T-cell (primary cell): ENCODE measurements around the gene TSC22D1. TPM values are rescaled to one million over a fixed set of nuclear protein-coding genes. Genes with fewer than 3 reads are reported as not detected.

ENCODE experiments used
- ATAC-seq, 4 experiments: fragments of 200-7000 bp in 3 of 4; fragments of 150-1000 bp in 1 of 4; cut with Tn5 transposase; replicated peaks in 1 of 4; 1 replicate in 3 of 4; 2 replicates in 1 of 4; pipeline ENCODE4 v1.10.0; 2021; ENCODE audit warnings: moderate library complexity in 3 of 4, mild to moderate bottlenecking in 2 of 4, moderate number of reproducible peaks in 1 of 4
- CTCF ChIA-PET, 2 donors: fragments of 300-600 bp; sonication (Branson Sonifier 250); formaldehyde crosslinking; loops; one replicate each; lab custom pipeline; 2022; ENCODE audit warnings: antibody characterized with exemption in 2 of 2; lab: Charles Lee
- POLR2A ChIA-PET, 2 donors: fragments of 300-600 bp; sonication (Branson Sonifier 250); formaldehyde crosslinking; loops; one replicate each; lab custom pipeline; 2022; ENCODE audit warnings: antibody characterized with exemption in 2 of 2; lab: Charles Lee
- DNase-seq, 35 experiments: peaks; one replicate each; pipeline versions ENCODE4 v3.0.0 to v3.0.0-alpha.2; 2013 to 2023
- H3K27ac ChIP-seq: one replicate; pipeline ENCODE4 v1.5.1; 2013; ENCODE audit warnings: low read length
- H3K27me3 ChIP-seq, 2 experiments: replicated peaks in 1 of 2; 1 replicate in 1 of 2; 2 replicates in 1 of 2; pipeline versions ENCODE4 v1.6.1 to v1.7.0; 2013; ENCODE audit warnings: low read length in 1 of 2, mixed read lengths in 1 of 2; ENCODE audit not compliant: control insufficient read depth in 2 of 2, insufficient read depth in 2 of 2; ENCODE audit errors: extremely low read depth in 1 of 2
- H3K36me3 ChIP-seq, 2 donors: 1 replicate in 1 of 2; 2 replicates in 1 of 2; pipeline versions ENCODE4 v1.6.1 to v1.7.0; 2013; ENCODE audit warnings: low read length in 1 of 2; ENCODE audit not compliant: control insufficient read depth in 2 of 2, insufficient read depth in 1 of 2; ENCODE audit errors: extremely low read depth in 1 of 2
- H3K4me1 ChIP-seq, 2 experiments: 1 replicate in 1 of 2; 2 replicates in 1 of 2; pipeline versions ENCODE4 v1.6.1 to v1.7.0; 2013; ENCODE audit warnings: low read length in 2 of 2, mixed read lengths in 1 of 2; ENCODE audit not compliant: insufficient read depth in 2 of 2, control insufficient read depth in 1 of 2; ENCODE audit errors: extremely low read depth in 1 of 2
- H3K4me3 ChIP-seq, 2 donors: 1 replicate in 1 of 2; 2 replicates in 1 of 2; pipeline versions ENCODE4 v1.5.1 to v1.7.0; 2013; ENCODE audit warnings: mild to moderate bottlenecking in 2 of 2, low read length in 1 of 2, moderate library complexity in 1 of 2; ENCODE audit not compliant: control insufficient read depth in 1 of 2; ENCODE audit errors: extremely low read depth in 1 of 2
- H3K9me3 ChIP-seq: 2 replicates; pipeline ENCODE4 v1.7.0; 2013
- H3K27ac Mint-ChIP-seq, 2 donors: one replicate each; pipeline ENCODE4 v1.8.0; 2020 to 2021; ENCODE audit warnings: mild to moderate bottlenecking in 2 of 2, mixed read lengths in 2 of 2
- H3K27me3 Mint-ChIP-seq, 2 donors: one replicate each; pipeline ENCODE4 v1.8.0; 2021 to 2022; ENCODE audit warnings: mixed read lengths in 2 of 2
- H3K36me3 Mint-ChIP-seq: one replicate; pipeline ENCODE4 v1.8.0; 2021; ENCODE audit warnings: mixed read lengths
- H3K4me1 Mint-ChIP-seq, 3 donors: one replicate each; pipeline ENCODE4 v1.8.0; 2020 to 2022; ENCODE audit warnings: mixed read lengths in 3 of 3, mild to moderate bottlenecking in 1 of 3
- H3K4me3 Mint-ChIP-seq, 3 donors: one replicate each; pipeline ENCODE4 v1.8.0; 2020 to 2022; ENCODE audit warnings: mild to moderate bottlenecking in 3 of 3, mixed read lengths in 3 of 3, moderate library complexity in 3 of 3
- H3K9me3 Mint-ChIP-seq, 3 donors: one replicate each; pipeline ENCODE4 v1.8.0; 2020 to 2022; ENCODE audit warnings: mixed read lengths in 3 of 3
- WGBS: methylation state at CpG from one replicate; pipeline ENCODE4 v1.1.5; 2013; ENCODE audit warnings: missing lambda C conversion rate; ENCODE audit not compliant: insufficient coverage; 5-methylcytosine and 5-hydroxymethylcytosine counted together
- total RNA-seq, 35 experiments: library from RNA in 6 of 35; stranded (reverse) in 6 of 35; fragments of 120-200 nt in 1 of 35; gene quantifications; one replicate each; pipeline versions ENCODE4 v1.2.1 to v1.2.4 and lab custom pipeline; 2013 to 2026

TSC22D1 gene
- total RNA-seq, 5 donors from 2014 or later (not counting 1 experiment from before 2014, with no cell fraction given), result 32.5 to 40.4 (median 36.4) TPM

DNA sequence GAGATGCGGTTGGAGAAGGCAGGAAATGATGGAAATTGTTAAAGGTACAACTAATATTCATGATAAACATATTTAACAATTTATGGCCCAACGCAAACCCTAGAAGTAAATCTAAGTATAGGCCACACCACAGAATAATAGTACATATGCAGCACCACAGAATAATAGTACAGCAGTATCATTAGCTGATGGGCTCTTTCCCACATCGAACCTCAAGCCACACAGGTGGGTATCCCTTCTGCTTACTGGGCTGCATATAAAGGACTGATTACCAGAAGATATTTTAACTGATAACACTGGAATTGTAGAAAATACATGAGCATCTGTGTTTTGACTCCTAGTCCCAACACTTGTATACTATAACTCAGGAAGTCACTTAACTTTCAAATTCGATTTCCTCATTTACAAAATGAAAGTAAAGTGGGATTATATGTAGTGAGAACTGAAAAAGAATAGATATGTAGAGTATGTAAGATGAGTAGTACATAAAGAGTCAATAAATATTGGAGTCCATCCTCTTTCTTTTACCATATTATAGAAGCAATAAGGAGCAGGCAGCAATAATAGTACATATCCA is 91.5 kb downstream of the TSC22D1 start:
- DNase-seq (peak in 1 of 35 experiments; percentile 13), ATAC-seq (peak in 1 of 4 experiments; percentile 50)
- Histone ChIP-seq H3K4me3 (no peak overlapping the region), H3K27ac (no peak overlapping the region), H3K4me1 (peaks cover 0 to 4% of the 10 kb centered on the region in 2 experiments), H3K9me3 (no peaks in the 10 kb centered on the region), H3K36me3 (no peaks in the 10 kb centered on the region), H3K27me3 (no peaks in the 10 kb centered on the region)
- peak overlapping the region; percentile 35 to 43 (median 42) for H3K4me3 Mint-ChIP-seq
- H3K9me3 Mint-ChIP-seq, result no peaks in the 10 kb centered on the region
- WGBS, result no CpG with 5 or more reads among the region's 4 CpGs
- ChIA-PET CTCF (interaction anchor here (0.6 to 2.9 kb wide), 18 partner anchors 11 to 1041 kb away, joined by 3 to 17 read pairs (median 3); partner anchors contain the start of gene GPALPP1 (in 1 of the 2)), POLR2A (no interaction called here)
- no peaks in the 10 kb centered on the region for H3K27me3 Mint-ChIP-seq
- H3K4me1 Mint-ChIP-seq, result peaks cover 21 to 24% (median 23%) of the 10 kb centered on the region in 3 donors
- H3K27ac Mint-ChIP-seq, result peak overlapping the region; percentile 2 to 56
- no peaks in the 10 kb centered on the region for H3K36me3 Mint-ChIP-seq

DNA sequence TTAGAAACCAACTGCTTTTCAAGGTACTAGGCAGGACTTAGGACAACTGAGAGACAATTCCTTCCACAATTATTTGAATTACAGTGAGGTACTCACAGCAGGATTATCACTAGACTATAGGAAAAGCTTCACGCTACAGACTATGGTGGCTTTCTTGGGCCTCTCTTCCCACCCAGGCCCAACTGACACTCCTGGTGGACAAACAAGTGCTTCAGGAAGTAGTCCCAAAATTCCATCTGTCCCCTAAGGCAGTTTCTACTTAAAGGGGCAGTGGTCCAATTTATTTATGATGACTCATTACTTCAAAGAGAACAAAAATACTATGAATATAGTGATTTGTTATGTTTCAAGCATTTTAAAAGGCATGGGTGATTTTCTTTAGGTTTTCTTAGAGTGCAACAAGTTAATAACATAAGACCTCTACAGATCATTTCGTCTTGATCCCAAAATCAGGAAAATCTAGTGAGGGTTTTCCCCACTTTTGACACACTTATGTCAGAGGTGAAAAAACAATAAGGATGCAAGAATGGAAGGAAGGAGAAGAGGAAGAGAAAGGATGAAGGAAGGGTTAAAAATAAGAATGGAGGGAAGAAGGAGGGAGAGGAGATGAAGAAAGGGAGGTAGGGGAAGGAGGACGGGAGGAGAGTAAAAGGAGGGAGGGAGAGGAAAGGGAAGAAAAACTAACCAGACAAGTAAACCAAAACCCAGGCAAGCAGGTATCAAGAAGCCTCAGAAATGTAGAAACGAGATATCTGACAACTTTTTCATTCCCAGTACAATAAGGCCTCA is 101.8 kb downstream of the TSC22D1 start:
- DNase-seq (no peak), ATAC-seq (no peak)
- Mint-ChIP-seq H3K4me1 (peaks cover 0 to 5% (median 0%) of the 10 kb centered on the region in 3 donors), H3K36me3 (no peaks in the 10 kb centered on the region), H3K27me3 (no peaks in the 10 kb centered on the region), H3K9me3 (no peaks in the 10 kb centered on the region), H3K27ac (no peak overlapping the region), H3K4me3 (no peak overlapping the region)
- POLR2A ChIA-PET, result interaction anchor here in 1 of 2 donors (0.6 to 0.7 kb wide), 2 partner anchors 240 to 481 kb away, joined by 3 to 7 read pairs; no protein-coding TSS in a partner anchor
- Histone ChIP-seq H3K36me3 (no peaks in the 10 kb centered on the region), H3K27ac (no peak overlapping the region), H3K4me1 (no peaks in the 10 kb centered on the region), H3K27me3 (no peaks in the 10 kb centered on the region), H3K9me3 (no peaks in the 10 kb centered on the region), H3K4me3 (no peak overlapping the region)
- WGBS, result no CpG with 5 or more reads among the region's 4 CpGs
- CTCF ChIA-PET, result interaction anchor here (0.5 to 2.7 kb wide), 10 partner anchors 9 to 628 kb away, joined by 3 to 14 read pairs (median 3); no protein-coding TSS in a partner anchor

DNA sequence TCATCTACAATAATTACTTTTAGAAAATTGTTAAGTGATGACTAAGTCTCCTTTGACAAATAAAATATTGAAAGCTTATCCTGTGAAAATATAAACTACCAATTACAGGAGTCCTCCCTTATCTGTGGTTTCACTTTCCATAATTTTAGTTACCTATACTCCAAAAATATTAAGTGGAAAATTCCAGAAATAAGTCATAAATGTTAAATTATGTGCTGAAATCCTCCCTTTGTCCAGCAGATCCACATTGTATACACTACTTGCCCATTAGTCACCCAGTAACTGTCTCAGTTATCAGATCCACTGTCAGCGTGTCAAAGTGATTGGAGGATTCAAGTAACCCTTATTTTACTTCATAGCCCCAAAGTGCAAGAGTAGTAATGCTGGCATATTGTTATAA is 104.4 kb downstream of the TSC22D1 start:
- ChIA-PET POLR2A (no interaction called here), CTCF (interaction anchor here (0.6 to 2.7 kb wide), 3 partner anchors 563 to 566 kb away, joined by 3 to 13 read pairs (median 4); no protein-coding TSS in a partner anchor)
- Mint-ChIP-seq H3K27ac (no peak overlapping the region), H3K4me3 (no peak overlapping the region), H3K9me3 (no peaks in the 10 kb centered on the region), H3K27me3 (no peaks in the 10 kb centered on the region), H3K36me3 (no peaks in the 10 kb centered on the region), H3K4me1 (peaks cover 0 to 5% (median 0%) of the 10 kb centered on the region in 3 donors)
- H3K4me3 ChIP-seq, result no peak overlapping the region
- no peaks in the 10 kb centered on the region for H3K9me3 ChIP-seq
- H3K4me1 ChIP-seq, result no peaks in the 10 kb centered on the region
- no peak for ATAC-seq
- WGBS, result no CpG with 5 or more reads among the region's 1 CpG
- H3K27me3 ChIP-seq, result no peaks in the 10 kb centered on the region
- no peaks in the 10 kb centered on the region for H3K36me3 ChIP-seq
- no peak for DNase-seq
- H3K27ac ChIP-seq, result no peak overlapping the region

DNA sequence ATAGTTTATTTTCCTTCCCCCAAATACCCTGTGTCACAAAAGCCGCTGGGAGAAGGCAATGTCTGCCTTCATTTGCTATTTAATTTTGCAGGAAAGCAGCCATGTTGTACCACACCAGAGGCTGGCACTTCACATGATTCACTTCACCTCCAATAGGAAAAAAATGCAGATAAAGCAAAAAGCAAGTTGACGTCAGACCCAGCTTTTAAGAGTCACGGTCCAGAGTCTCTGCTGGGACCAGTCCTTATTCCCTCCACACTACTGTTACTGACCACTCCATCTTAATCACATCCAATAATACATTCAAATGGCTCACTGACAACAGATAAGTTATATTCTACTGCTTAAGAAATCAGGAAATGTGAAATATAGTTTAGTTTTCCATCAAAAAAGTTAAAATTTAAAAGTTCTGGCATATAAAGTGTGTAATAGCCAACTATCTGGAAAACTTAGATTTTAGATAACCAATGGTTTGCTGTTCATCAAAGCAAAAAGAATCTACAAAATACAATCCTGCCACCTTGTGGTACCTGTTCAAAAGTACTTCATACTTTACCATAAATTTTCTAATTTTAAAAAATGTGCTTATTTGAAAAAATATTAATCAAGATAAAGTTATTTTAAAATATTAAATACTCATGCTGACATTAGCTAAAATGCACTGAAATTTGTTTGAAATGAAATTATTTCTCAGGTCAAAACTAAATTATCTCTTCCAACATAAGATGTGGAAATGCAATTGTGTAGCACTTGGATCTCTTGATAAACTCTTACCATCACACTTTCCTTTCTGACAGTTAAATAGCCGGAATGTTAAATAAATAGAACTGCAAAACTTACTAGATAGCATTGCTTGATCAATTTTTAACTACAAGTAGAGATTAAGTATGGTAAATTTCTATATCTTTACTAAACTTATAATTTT is 105.2 kb downstream of the TSC22D1 start:
- peak in 1 of 35 experiments; percentile 52 for DNase-seq
- Mint-ChIP-seq H3K36me3 (no peaks in the 10 kb centered on the region), H3K4me1 (peaks cover 0 to 5% (median 0%) of the 10 kb centered on the region in 3 donors), H3K9me3 (no peaks in the 10 kb centered on the region), H3K4me3 (no peak overlapping the region), H3K27ac (no peak overlapping the region), H3K27me3 (no peaks in the 10 kb centered on the region)
- H3K9me3 ChIP-seq, result no peaks in the 10 kb centered on the region
- no peaks in the 10 kb centered on the region for H3K36me3 ChIP-seq
- CTCF ChIA-PET, result interaction anchor here (1.2 to 2.0 kb wide), 2 partner anchors 563 to 565 kb away, joined by 3 to 13 read pairs; no protein-coding TSS in a partner anchor
- no peak overlapping the region for H3K27ac ChIP-seq
- no peak for ATAC-seq
- no peaks in the 10 kb centered on the region for H3K27me3 ChIP-seq
- H3K4me3 ChIP-seq, result no peak overlapping the region
- POLR2A ChIA-PET, result interaction anchor here in 1 of 2 donors (0.6 kb wide), 1 partner anchor 569 kb away, joined by 4 read pairs; no protein-coding TSS in a partner anchor
- WGBS, result 67% methylated on average over 1 of the region's 4 CpGs
- H3K4me1 ChIP-seq, result no peaks in the 10 kb centered on the region

- ATAC-seq, result no peak
- ChIA-PET POLR2A (no interaction called here), CTCF (interaction anchor here (0.7 to 2.0 kb wide), 11 partner anchors 8 to 563 kb away, joined by 3 to 13 read pairs (median 5); no protein-coding TSS in a partner anchor)
- no peak overlapping the region for H3K27ac Mint-ChIP-seq
- H3K9me3 ChIP-seq, result no peaks in the 10 kb centered on the region
- no peak overlapping the region for H3K4me3 ChIP-seq
- no peaks in the 10 kb centered on the region for H3K27me3 Mint-ChIP-seq
- H3K4me3 Mint-ChIP-seq, result no peak overlapping the region
- no peak overlapping the region for H3K27ac ChIP-seq
- H3K9me3 Mint-ChIP-seq, result no peaks in the 10 kb centered on the region
- H3K4me1 Mint-ChIP-seq, result no peaks in the 10 kb centered on the region
- no peaks in the 10 kb centered on the region for H3K36me3 ChIP-seq
- WGBS, result 89% methylated on average over 1 of the region's 3 CpGs
- H3K4me1 ChIP-seq, result no peaks in the 10 kb centered on the region
- no peaks in the 10 kb centered on the region for H3K27me3 ChIP-seq
- no peak for DNase-seq
- no peaks in the 10 kb centered on the region for H3K36me3 Mint-ChIP-seq
Observed at GRCh38 chr13:44468874-44469273, 107.3 kb downstream of the TSC22D1 start.
